Measurements from ENCODE around the gene PLPP7.
"Not testable (repeated sequence)": the region's sequence is repeated elsewhere in the genome, so short reads cannot be mapped to it uniquely, and the experiment has no call there.

The PLPP7 gene

GRCh38 chr9:131330814-131331600 is 41.5 kb downstream of the PLPP7 start:
- DNase-seq (ENCODE audit: low read depth in 2 of 2): no peak

DNA sequence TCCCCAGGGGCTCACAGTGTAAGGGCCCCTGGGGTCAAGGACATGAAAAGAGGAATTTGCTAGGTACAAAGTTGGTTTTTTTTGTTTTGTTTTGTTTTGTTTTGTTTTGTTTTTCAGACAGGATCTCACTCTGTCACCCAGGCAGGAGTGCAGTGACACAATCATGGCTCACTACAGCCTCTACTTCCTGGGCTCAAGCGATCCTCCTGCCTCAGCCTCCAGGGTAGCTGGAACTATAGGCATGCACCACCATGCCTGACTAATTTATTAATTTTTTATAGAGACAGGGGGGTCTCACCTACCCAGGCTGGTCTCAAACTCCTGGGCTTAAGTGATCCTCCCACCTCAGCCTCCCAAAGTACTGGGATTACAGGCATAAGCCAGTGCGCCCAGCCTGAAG is 42.5 kb downstream of the PLPP7 start:
- not testable (repeated sequence) for DNase-seq (ENCODE audit: low read depth in 2 of 2)

GRCh38 chr9:131333771-131334628 is 44.5 kb downstream of the PLPP7 start:
- DNase-seq (ENCODE audit: low read depth in 2 of 2): no peak

GRCh38 chr9:131334629-131335367 is 45.3 kb downstream of the PLPP7 start:
- no peak for DNase-seq (ENCODE audit: low read depth in 2 of 2)

GRCh38 chr9:131335368-131335755 is 45.8 kb downstream of the PLPP7 start:
- no peak for DNase-seq (ENCODE audit: low read depth in 2 of 2)

- no peak for DNase-seq (ENCODE audit: low read depth in 2 of 2)
Observed at GRCh38 chr9:131337131-131337848, 47.8 kb downstream of the PLPP7 start.

DNA sequence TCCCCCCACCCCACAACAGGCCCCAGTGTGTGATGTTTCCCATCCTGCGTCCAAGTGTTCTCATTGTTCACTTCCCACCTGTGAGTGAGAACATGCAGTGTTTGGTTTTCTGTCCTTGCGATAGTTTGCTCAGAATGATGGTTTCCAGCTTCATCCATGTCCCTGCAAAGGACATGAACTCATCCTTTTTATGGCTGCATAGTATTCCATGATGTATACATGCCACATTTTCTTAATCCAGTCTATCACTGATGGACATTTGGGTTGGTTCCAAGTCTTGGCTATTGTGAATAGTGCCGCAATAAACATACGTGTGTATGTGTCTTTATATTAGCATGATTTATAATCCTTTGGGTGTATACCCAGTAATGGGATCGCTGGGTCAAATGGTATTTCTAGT is 49.7 kb downstream of the PLPP7 start:
- not testable (repeated sequence) for DNase-seq (ENCODE audit: low read depth in 2 of 2)

DNA sequence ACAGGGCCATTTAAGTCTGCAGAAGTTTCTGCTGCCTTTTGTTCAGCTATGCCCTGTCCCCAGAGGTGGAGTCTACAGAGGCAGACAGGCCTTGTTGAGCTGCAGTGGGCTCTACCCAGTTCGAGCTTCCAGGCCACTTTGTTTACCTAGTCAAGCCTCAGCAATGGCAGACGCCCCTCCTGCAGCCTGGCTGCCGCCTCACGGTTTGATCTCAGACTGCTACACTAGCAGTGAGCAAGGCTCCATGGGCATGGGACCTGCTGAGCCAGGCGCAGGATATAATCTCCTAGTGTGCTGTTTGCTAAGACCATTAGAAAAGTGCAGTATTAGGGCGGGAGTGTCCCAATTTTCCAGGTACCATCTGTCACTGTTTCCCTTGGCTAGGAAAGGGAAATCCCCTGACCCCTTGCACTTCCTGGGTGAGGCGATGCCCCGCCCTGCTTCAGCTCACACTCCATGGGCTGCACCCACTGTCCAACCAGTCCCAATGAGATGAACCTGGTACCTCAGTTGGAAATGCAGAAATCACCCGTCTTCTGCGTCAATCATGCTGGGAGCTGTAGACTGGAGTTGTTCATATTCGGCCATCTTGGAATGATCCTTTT is 55.5 kb downstream of the PLPP7 start:
- not testable (repeated sequence) for DNase-seq (ENCODE audit: low read depth in 2 of 2)

- no peak for DNase-seq (ENCODE audit: low read depth in 2 of 2)
Observed at GRCh38 chr9:131346559-131346958, 57.0 kb downstream of the PLPP7 start.

GRCh38 chr9:131347376-131348020 is 58.0 kb downstream of the PLPP7 start:
- no peak for DNase-seq (ENCODE audit: low read depth in 2 of 2)

DNA sequence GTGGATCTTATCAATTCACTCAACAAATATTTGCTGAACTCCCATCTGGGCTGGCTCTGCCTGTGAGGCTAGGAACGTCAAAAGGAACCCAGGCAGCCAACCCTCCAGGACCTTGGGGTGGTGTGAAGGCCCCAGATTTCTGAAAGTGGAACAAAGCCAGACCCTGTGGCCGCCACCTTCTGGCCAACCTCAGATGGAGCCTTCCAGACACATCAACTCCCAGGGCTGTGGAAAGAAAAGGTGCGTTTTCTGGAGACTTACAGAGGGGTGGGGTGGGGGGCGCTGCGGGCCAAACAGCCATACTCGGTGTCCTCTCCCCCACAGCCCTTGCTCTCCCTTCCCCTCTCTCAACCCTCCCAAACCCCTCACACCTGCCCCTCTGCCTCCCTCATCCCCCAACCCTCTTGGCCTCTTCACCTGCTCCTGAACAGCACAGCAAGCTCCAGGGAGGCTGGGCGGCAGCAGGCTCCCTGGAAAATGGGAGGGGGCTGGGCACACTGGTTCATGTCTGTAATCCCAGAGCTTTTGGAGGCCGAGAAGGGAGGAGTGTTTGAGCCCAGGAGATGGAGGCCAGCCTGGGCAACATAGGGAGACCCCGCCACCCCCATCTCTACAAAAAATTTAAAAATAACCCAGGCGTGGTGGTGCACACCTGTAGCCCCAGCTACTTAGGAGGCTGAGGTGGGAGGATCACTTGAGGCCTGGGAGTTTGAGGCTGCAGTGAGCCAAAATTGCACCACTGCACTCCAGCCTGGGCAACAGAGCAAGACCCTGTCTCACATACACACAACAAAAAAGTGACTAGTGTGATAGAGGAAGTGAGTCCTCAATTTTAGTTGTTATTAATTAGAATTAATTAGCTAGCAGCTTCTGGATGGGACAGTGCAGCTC is 59.4 kb downstream of the PLPP7 start:
- DNase-seq (ENCODE audit: low read depth in 2 of 2): no peak

DNA sequence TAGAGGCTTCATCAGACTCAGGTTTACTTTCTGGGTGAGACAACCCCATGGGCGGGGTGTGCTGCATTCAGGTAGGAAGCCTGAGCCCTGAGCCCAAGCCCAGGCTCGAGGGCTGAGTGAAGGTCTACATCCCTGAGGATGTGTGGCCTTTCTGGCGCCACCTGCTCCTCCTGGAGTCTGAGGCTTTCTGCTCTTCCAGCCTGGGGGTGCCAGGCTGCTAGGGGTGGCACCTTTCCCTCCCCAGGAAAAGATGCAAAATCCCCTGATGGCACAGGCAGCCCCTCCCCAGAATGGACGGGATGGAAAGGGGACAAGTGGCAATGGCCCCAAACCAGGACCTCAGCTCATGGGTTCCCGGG is 60.0 kb downstream of the PLPP7 start:
- no peak for DNase-seq (ENCODE audit: low read depth in 2 of 2)

DNA sequence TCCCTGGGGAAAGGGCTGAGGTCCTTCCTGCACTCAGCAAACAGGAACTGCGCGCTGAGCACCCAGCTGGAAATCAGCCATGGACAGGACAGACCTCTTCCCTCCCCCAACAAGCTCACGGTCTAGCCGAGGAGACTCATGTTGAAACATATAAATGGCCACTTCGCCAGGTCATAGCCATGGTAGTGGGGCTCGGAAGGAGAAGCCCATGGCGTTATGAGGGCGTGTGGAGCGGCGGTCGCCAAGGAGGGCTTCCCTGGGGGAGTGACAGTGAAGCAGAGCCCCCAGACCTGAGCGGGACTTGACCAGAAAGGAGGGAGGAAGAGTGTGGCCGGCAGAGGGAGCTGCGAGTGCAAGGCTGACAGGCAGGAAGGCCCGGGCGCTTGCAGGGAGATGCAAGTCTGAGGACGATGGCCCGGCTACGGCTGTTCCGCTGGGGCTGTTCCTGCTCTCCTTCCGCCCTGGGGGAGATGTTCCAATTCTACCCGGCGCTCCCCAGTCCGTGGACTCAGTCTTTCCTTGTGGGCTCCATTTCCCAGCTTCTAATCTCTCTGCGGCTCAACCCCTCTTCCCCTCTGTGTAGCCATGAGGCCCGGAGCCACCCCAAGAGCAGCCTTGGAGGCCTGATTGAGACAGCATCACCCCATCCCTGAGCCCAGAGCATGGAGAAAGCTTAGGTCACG is 60.5 kb downstream of the PLPP7 start:
- peak; percentile 68 to 79 for DNase-seq (ENCODE audit: low read depth in 2 of 2)

GRCh38 chr9:131356479-131356878 is 67.0 kb downstream of the PLPP7 start:
- DNase-seq (ENCODE audit: low read depth in 2 of 2): not testable (repeated sequence)

DNA sequence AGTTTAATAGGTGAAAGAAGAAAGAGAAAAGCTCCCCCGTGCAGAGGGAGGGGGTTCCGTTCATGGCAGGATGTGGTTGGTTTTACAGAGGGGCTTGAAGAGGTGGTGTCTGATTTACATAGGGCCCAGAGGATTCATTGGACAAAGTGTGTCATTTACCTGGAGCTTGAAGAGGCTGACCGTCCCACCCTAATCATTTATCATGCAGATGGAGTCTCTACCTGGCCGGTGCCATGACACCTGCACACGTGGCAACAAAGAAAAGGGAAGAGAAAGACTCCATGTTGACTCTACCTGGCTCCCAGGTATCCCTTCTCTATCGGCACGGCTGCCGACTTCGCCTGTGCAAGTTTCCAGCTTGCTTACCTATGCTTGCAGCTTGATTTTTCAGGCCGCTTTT is 69.0 kb downstream of the PLPP7 start:
- no peak for DNase-seq (ENCODE audit: low read depth in 2 of 2)

All from stimulated activated CD8-positive, alpha-beta memory T cell treated with anti-CD3 and anti-CD28 coated beads, Interleukin-2, amount 100 ng/mL, for 1 hour (primary cell).